GM19397 (cell line): Measurements from ENCODE around the gene PABPN1.
"Not testable (repeated sequence)": the region's sequence is repeated elsewhere in the genome, so short reads cannot be mapped to it uniquely, and the experiment has no call there.

Source experiments
- ATAC-seq: cut with Tn5 transposase; IDR thresholded peaks from one replicate; pipeline ENCODE4 v1.9.1; 2021; ENCODE audit warnings: mild to moderate bottlenecking, moderate library complexity; ENCODE audit not compliant: unreplicated experiment

PABPN1 gene

GRCh38 chr14:23320584-23321571 is at the start of gene PABPN1:
Gene PABPN1, plus strand, starts transcription at chr14:23321457. Its CDS starts 13 bp downstream, at chr14:23321470.
- ATAC-seq: peak; percentile 90

- no peak for ATAC-seq
Measured at GRCh38 chr14:23275412-23275811, 45.8 kb upstream of the PABPN1 start.

- no peak for ATAC-seq
Measured at GRCh38 chr14:23277189-23277588, 44.1 kb upstream of the PABPN1 start.

- ATAC-seq: not testable (repeated sequence)
Measured at GRCh38 chr14:23277928-23278327, 43.3 kb upstream of the PABPN1 start.

- no peak for ATAC-seq
Measured at GRCh38 chr14:23281247-23281646, 40.0 kb upstream of the PABPN1 start.

GRCh38 chr14:23284654-23285529 is 36.4 kb upstream of the PABPN1 start:
- no peak for ATAC-seq

- ATAC-seq: peak; percentile 24
Measured at GRCh38 chr14:23285530-23286019, 35.7 kb upstream of the PABPN1 start.

- ATAC-seq: peak; percentile 98
Measured at GRCh38 chr14:23286020-23286901, 35.0 kb upstream of the PABPN1 start, which contains the start of gene HOMEZ. Gene HOMEZ, minus strand, starts transcription at chr14:23286132. Its CDS starts 180 bp downstream, at chr14:23285952.

- no peak for ATAC-seq
Measured at GRCh38 chr14:23286902-23287479, 34.3 kb upstream of the PABPN1 start.

- ATAC-seq: no peak
Measured at GRCh38 chr14:23294734-23295561, 26.3 kb upstream of the PABPN1 start.

GRCh38 chr14:23296012-23296777 is 25.1 kb upstream of the PABPN1 start:
- no peak for ATAC-seq

GRCh38 chr14:23297096-23297495 is 24.2 kb upstream of the PABPN1 start:
- ATAC-seq: no peak

- ATAC-seq: no peak
Measured at GRCh38 chr14:23297611-23298277, 23.5 kb upstream of the PABPN1 start.

GRCh38 chr14:23299211-23299957 is 21.9 kb upstream of the PABPN1 start:
- ATAC-seq: no peak

GRCh38 chr14:23299986-23300686 is 21.1 kb upstream of the PABPN1 start:
- no peak for ATAC-seq

GRCh38 chr14:23300687-23301223 is 20.5 kb upstream of the PABPN1 start:
- no peak for ATAC-seq
